Stomach (tissue), 4 donors: ENCODE results near the gene CRADD.

ENCODE experiments used
- CTCF ChIP-seq, 7 experiments: fragments of 450-650 bp in 4 of 7; fragments of 200-600 bp in 3 of 7; sonication (generic) in 3 of 7; IDR thresholded peaks; one replicate each; pipeline ENCODE4 v1.5.1; 2016 to 2019; ENCODE audit warnings: antibody characterized with exemption in 7 of 7, control low read depth in 2 of 7, mild to moderate bottlenecking in 1 of 7
- POLR2A ChIP-seq, 4 donors: fragments of 450-650 bp; IDR thresholded peaks; one replicate each; pipeline ENCODE4 v1.6.1; 2016; ENCODE audit warnings: antibody characterized with exemption in 4 of 4, control low read depth in 2 of 4, mild to moderate bottlenecking in 1 of 4, moderate library complexity in 1 of 4
- POLR2AphosphoS5 ChIP-seq, 3 donors: sonication (generic); formaldehyde crosslinking; IDR thresholded peaks; one replicate each; pipeline ENCODE4 v1.6.1; 2016; ENCODE audit warnings: antibody characterized with exemption in 3 of 3

DNA sequence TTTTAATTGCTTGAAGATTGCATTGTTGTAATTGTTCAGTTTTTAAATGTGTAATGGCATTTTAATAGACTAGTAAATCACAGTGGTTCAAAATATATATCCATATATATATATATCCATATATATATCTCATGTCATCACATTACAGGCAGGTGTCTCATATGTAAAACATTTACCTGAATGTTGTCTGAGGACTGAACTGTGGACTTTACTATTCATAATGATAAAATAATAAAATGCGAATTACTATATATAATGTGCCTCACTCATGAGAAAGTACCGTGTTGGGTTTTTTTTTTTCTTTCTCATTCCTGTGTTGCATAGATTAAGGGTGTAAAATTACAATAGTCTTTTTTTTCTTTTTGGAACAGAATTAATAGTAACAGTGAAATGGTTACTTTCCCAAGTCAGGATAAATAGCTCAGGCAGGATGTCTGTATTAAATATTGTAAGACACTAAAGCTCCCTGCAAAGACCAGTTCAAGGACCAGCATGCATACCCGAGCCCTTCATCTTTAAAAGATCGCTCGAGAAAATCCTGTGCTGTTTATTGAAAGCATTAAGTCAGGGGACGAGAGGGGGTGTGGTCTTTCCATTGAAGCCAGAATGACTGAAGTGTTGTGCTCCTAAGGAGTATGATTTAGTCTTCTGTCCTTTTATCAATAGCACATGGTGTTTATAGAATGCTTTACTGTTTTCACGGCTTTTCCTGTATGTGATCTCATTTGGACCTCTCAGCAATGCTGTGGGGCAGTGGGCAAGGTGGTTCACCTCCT, 173.5 kb downstream of the CRADD start:
- TF ChIP-seq POLR2AphosphoS5 (IDR thresholded peaks at IDR 0.05) (no peak), CTCF (IDR thresholded peaks at IDR 0.05) (no peak), POLR2A (IDR thresholded peaks at IDR 0.05) (no peak)
